Measurements from ENCODE around the gene KISS1. TPM values are rescaled to one million over a fixed set of nuclear protein-coding genes. Genes with fewer than 3 reads are reported as not detected.

Gene KISS1
- total and polyA plus RNA-seq, 2 donors (not counting 1 experiment from before 2014, with no cell fraction given), result 0.17 to 0.52 TPM

DNA sequence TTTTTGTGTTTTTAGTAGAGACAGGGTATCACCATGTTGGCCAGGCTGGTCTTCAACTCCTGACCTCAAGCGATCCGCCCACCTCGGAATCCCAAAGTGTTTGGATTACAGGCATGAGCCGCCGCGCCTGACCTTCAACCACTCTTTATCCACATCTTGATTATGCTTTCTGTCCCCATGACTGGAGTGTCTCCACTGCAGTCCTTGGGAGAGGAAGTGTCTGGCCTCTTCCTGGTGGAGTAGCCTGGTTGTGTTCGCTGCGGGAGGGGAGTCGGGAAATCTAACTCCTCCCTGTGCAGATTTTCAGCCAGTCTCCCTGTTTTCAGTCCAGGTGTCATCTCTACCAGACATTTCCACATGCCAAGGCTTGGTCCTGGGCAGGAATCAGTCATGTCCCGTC lies 9.7 kb downstream of the KISS1 start:
- H3K4me2 ChIP-seq (ENCODE audit: extremely low read depth, insufficient read depth, low read length), result no peak overlapping the region
- peaks cover 27% of the 10 kb centered on the region for H3K27me3 ChIP-seq (ENCODE audit: control insufficient read depth, insufficient read depth, low read length)
- no peak overlapping the region for H3K4me3 ChIP-seq (replicated peaks in 1 of 4; ENCODE audit: control extremely low read depth in 1 of 4, insufficient read depth in 1 of 4, low read depth in 3 of 4, low read length in 4 of 4)
- H4K20me1 ChIP-seq (ENCODE audit: control insufficient read depth, extremely low read depth, insufficient read depth, low read length), result no peaks in the 10 kb centered on the region
- no peaks in the 10 kb centered on the region for H3K4me1 ChIP-seq (ENCODE audit: control insufficient read depth, extremely low read depth, insufficient read depth, low read length)
- H3K9me3 ChIP-seq (ENCODE audit: control insufficient read depth, insufficient read depth, low read depth, low read length), result no peaks in the 10 kb centered on the region
- no peak for DNase-seq (ENCODE audit: low read depth in 2 of 2)
- no peak overlapping the region for H3K27ac ChIP-seq (ENCODE audit: insufficient read depth, low read length)
- H2AFZ ChIP-seq (ENCODE audit: low read length), result no peak overlapping the region
- no peaks in the 10 kb centered on the region for H3K79me2 ChIP-seq (ENCODE audit: control insufficient read depth, insufficient read depth, low read length)
- H3K36me3 ChIP-seq (ENCODE audit: control insufficient read depth, insufficient read depth, low read length), result no peaks in the 10 kb centered on the region
- TF ChIP-seq EZH2 (IDR thresholded peaks at IDR 0.05; ENCODE audit: low read length, missing control alignments), result no peak
- TF ChIP-seq, protein P1, sequence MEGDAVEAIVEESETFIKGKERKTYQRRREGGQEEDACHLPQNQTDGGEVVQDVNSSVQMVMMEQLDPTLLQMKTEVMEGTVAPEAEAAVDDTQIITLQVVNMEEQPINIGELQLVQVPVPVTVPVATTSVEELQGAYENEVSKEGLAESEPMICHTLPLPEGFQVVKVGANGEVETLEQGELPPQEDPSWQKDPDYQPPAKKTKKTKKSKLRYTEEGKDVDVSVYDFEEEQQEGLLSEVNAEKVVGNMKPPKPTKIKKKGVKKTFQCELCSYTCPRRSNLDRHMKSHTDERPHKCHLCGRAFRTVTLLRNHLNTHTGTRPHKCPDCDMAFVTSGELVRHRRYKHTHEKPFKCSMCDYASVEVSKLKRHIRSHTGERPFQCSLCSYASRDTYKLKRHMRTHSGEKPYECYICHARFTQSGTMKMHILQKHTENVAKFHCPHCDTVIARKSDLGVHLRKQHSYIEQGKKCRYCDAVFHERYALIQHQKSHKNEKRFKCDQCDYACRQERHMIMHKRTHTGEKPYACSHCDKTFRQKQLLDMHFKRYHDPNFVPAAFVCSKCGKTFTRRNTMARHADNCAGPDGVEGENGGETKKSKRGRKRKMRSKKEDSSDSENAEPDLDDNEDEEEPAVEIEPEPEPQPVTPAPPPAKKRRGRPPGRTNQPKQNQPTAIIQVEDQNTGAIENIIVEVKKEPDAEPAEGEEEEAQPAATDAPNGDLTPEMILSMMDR (conservative IDR thresholded peaks at IDR 0.05 in 1 of 2, IDR thresholded peaks at IDR 0.05 in 1 of 2; ENCODE audit: low read depth in 1 of 2, low read length in 2 of 2), result no peak
- H3K9ac ChIP-seq (ENCODE audit: insufficient read depth, low read length), result no peak overlapping the region

DNA sequence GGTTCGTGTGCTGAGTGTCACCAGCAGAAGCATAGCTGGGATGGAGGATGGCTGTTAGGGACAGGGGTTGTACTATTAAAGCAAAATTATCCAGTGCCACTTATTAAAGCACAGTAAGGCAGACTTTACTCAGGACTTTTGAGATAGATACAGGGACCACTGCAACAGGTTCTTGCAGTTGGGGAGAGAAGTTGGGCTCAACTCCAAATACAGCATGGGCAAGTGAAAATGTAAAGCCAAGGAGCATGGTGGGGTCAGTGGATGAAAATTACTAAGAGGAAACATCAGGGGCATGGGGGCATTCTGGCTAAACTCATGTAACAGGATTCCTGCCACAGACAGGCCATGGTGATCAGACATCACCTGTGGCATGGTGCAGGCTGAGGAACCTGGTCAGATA lies 15.2 kb downstream of the KISS1 start:
- no peaks in the 10 kb centered on the region for H3K79me2 ChIP-seq (ENCODE audit: control insufficient read depth, insufficient read depth, low read length)

DNA sequence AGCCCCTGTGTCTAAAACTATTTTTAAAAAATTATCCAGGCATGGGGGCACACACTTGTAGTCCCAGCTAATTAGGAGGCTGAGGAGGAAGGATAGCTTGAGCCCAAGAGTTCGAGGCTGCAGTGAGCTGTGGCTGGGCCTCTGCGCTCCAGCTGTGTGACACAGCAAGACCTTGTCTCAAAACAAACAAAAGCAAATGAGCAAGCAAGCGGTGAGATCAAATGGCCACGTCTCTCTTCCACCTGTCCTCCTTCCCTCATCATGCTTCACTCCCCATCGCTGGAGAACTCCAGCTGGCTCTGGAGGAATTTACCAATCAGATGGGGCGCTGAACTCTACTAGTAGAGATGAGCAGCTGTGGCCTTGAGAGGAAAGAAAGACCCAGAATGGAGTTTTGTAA lies 16.2 kb downstream of the KISS1 start:
- H4K20me1 ChIP-seq (ENCODE audit: control insufficient read depth, extremely low read depth, insufficient read depth, low read length), result no peaks in the 10 kb centered on the region
- H3K4me2 ChIP-seq (ENCODE audit: extremely low read depth, insufficient read depth, low read length), result no peak overlapping the region
- no peak for DNase-seq (ENCODE audit: low read depth in 2 of 2)
- H3K27ac ChIP-seq (ENCODE audit: insufficient read depth, low read length), result no peak overlapping the region
- no peaks in the 10 kb centered on the region for H3K36me3 ChIP-seq (ENCODE audit: control insufficient read depth, insufficient read depth, low read length)
- H3K9ac ChIP-seq (ENCODE audit: insufficient read depth, low read length), result no peak overlapping the region
- H3K27me3 ChIP-seq (ENCODE audit: control insufficient read depth, insufficient read depth, low read length), result no peaks in the 10 kb centered on the region
- no peaks in the 10 kb centered on the region for H3K9me3 ChIP-seq (ENCODE audit: control insufficient read depth, insufficient read depth, low read depth, low read length)
- H3K4me3 ChIP-seq (replicated peaks in 1 of 4; ENCODE audit: control extremely low read depth in 1 of 4, insufficient read depth in 1 of 4, low read depth in 3 of 4, low read length in 4 of 4), result no peak overlapping the region
- TF ChIP-seq EZH2 (IDR thresholded peaks at IDR 0.05; ENCODE audit: low read length, missing control alignments), result no peak
- TF ChIP-seq, protein P1 (conservative IDR thresholded peaks at IDR 0.05 in 1 of 2, IDR thresholded peaks at IDR 0.05 in 1 of 2; ENCODE audit: low read depth in 1 of 2, low read length in 2 of 2), result no peak
- no peak overlapping the region for H2AFZ ChIP-seq (ENCODE audit: low read length)
- no peaks in the 10 kb centered on the region for H3K4me1 ChIP-seq (ENCODE audit: control insufficient read depth, extremely low read depth, insufficient read depth, low read length)
- no peaks in the 10 kb centered on the region for H3K79me2 ChIP-seq (ENCODE audit: control insufficient read depth, insufficient read depth, low read length)

More for the DNA sequence above, 15.2 kb downstream of the KISS1 start:
- H3K36me3 ChIP-seq (ENCODE audit: control insufficient read depth, insufficient read depth, low read length), result no peaks in the 10 kb centered on the region
- no peak overlapping the region for H3K4me3 ChIP-seq (replicated peaks in 1 of 4; ENCODE audit: control extremely low read depth in 1 of 4, insufficient read depth in 1 of 4, low read depth in 3 of 4, low read length in 4 of 4)
- DNase-seq (ENCODE audit: low read depth in 2 of 2), result no peak
- no peak for TF ChIP-seq EZH2 (IDR thresholded peaks at IDR 0.05; ENCODE audit: low read length, missing control alignments)
- TF ChIP-seq, protein P1 (conservative IDR thresholded peaks at IDR 0.05 in 1 of 2, IDR thresholded peaks at IDR 0.05 in 1 of 2; ENCODE audit: low read depth in 1 of 2, low read length in 2 of 2), result no peak
- H3K9me3 ChIP-seq (ENCODE audit: control insufficient read depth, insufficient read depth, low read depth, low read length), result no peaks in the 10 kb centered on the region
- no peak overlapping the region for H3K4me2 ChIP-seq (ENCODE audit: extremely low read depth, insufficient read depth, low read length)
- H4K20me1 ChIP-seq (ENCODE audit: control insufficient read depth, extremely low read depth, insufficient read depth, low read length), result no peaks in the 10 kb centered on the region
- H3K9ac ChIP-seq (ENCODE audit: insufficient read depth, low read length), result no peak overlapping the region
- no peak overlapping the region for H3K27ac ChIP-seq (ENCODE audit: insufficient read depth, low read length)
- no peaks in the 10 kb centered on the region for H3K27me3 ChIP-seq (ENCODE audit: control insufficient read depth, insufficient read depth, low read length)
- H2AFZ ChIP-seq (ENCODE audit: low read length), result no peak overlapping the region
- no peaks in the 10 kb centered on the region for H3K4me1 ChIP-seq (ENCODE audit: control insufficient read depth, extremely low read depth, insufficient read depth, low read length)
